HEK293T (cell line): ENCODE results near the gene ZNF821.

ENCODE experiments used
- CTCF ChIA-PET: fragments of 350-600 bp; formaldehyde crosslinking; extraction: SDS; loops from one replicate; lab custom pipeline; 2021; ENCODE audit warnings: antibody characterized with exemption, inconsistent platforms; lab: Yijun Ruan, JAX
- POLR2A ChIA-PET: fragments of 350-600 bp; formaldehyde crosslinking; extraction: SDS; loops from one replicate; lab custom pipeline; 2020; ENCODE audit warnings: antibody characterized with exemption, inconsistent platforms; lab: Yijun Ruan, JAX
- DNase-seq: peaks from one replicate; pipeline ENCODE4 v3.0.0; 2012; ENCODE audit warnings: mixed read lengths; ENCODE audit errors: extremely low spot score
- ARNT ChIP-seq: fragments of 450-650 bp; IDR thresholded peaks from 2 replicates; pipeline ENCODE4 v1.6.1; 2017; ENCODE audit warnings: mild to moderate bottlenecking
- BHLHE40 ChIP-seq: fragments of 450-650 bp; IDR thresholded peaks from 2 replicates; pipeline ENCODE4 v1.6.1; 2016; ENCODE audit warnings: mild to moderate bottlenecking, moderate library complexity, borderline replicate concordance
- CTBP1 ChIP-seq: fragments of 450-650 bp; IDR thresholded peaks from 2 replicates; pipeline ENCODE4 v1.6.1; 2016; ENCODE audit warnings: borderline replicate concordance
- ELF4 ChIP-seq: fragments of 450-650 bp; IDR thresholded peaks from 2 replicates; pipeline ENCODE4 v1.6.1; 2017; ENCODE audit warnings: antibody characterized with exemption
- FOXA1 ChIP-seq: fragments of 450-650 bp; IDR thresholded peaks from 2 replicates; pipeline ENCODE4 v1.6.1; 2016; ENCODE audit warnings: mild to moderate bottlenecking
- FOXK2 ChIP-seq: fragments of 450-650 bp; IDR thresholded peaks from 2 replicates; pipeline ENCODE4 v1.6.1; 2016; ENCODE audit warnings: mild to moderate bottlenecking
- FOXM1 ChIP-seq: fragments of 450-650 bp; IDR thresholded peaks from 2 replicates; pipeline ENCODE4 v1.6.1; 2017; ENCODE audit warnings: mild to moderate bottlenecking, borderline replicate concordance
- HDGF ChIP-seq: fragments of 450-650 bp; IDR thresholded peaks from 2 replicates; pipeline ENCODE4 v1.6.1; 2017; ENCODE audit warnings: antibody characterized with exemption, borderline replicate concordance
- L3MBTL2 ChIP-seq: fragments of 450-650 bp; conservative IDR thresholded peaks from 2 replicates; pipeline ENCODE4 v1.6.1; 2016; ENCODE audit warnings: mild to moderate bottlenecking
- LEF1 ChIP-seq: fragments of 450-650 bp; IDR thresholded peaks from 2 replicates; pipeline ENCODE4 v1.6.1; 2017; ENCODE audit warnings: mild to moderate bottlenecking, borderline replicate concordance
- NFRKB ChIP-seq: fragments of 450-650 bp; IDR thresholded peaks from 2 replicates; pipeline ENCODE4 v1.6.1; 2016; ENCODE audit warnings: mild to moderate bottlenecking, moderate library complexity
- SP1 ChIP-seq: fragments of 450-650 bp; IDR thresholded peaks from 2 replicates; pipeline ENCODE4 v1.6.1; 2017
- SUZ12 ChIP-seq: fragments of 450-650 bp; IDR thresholded peaks from 2 replicates; pipeline ENCODE4 v1.6.1; 2016; ENCODE audit warnings: mild to moderate bottlenecking
- TARDBP ChIP-seq: fragments of 450-650 bp; IDR thresholded peaks from 2 replicates; pipeline ENCODE4 v1.6.1; 2016
- ZNF384 ChIP-seq: fragments of 450-650 bp; IDR thresholded peaks from 2 replicates; pipeline ENCODE4 v1.6.1; 2016
- TF ChIP-seq, protein P1 (sequence below): fragments of 450-650 bp; IDR thresholded peaks from 2 replicates; pipeline ENCODE4 v1.6.1; 2016

Gene ZNF821

DNA sequence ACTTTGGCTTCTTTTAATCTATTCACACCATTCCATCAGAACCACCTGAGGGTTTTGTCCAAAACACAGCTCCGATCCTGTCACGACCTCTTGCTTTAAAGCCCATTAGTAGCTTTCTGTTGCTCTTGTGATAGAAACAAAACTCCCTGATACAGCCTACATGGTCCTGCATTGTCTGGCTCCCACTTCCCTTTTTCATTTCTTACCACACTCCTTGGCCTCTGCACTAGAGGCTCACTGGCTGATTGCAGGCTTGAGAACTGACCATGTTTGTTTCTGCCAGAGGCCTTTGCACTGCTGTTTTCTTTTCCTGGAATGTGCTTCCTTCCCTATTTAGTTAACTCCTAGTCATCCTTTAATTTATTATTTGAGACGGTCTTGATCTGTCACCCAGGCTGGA, 35.1 kb upstream of the ZNF821 start:
- ChIA-PET CTCF (no interaction called here), POLR2A (no interaction called here)
- DNase-seq = no peak
- TF ChIP-seq FOXM1 = no peak
- TF ChIP-seq BHLHE40 = no peak
- no peak for TF ChIP-seq SP1
- TF ChIP-seq SUZ12 = no peak

DNA sequence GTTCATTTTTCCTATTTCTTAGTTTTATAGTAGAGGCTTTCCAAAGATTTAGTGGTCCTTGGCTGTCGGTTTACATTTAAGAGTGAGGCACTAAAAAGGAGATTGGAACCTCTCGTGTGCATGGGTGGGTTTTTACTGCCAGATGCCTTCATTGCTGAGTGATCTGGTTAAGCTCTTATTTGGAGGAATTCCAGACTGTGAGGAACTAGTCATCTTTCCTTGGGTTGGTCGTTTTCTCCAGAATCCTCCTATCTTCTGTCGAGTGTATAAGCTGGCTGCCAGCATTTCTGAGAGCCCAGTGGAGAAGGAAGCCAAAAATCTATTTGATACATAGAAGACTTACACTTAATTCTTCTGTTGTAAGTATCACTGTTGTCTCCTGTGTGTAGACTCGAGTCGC, 33.9 kb upstream of the ZNF821 start:
- ChIA-PET CTCF (no interaction called here), POLR2A (interaction anchor here (1.1 kb wide), 1 partner anchor 11 kb away, joined by 3 read pairs; no protein-coding TSS in a partner anchor)
- TF ChIP-seq NFRKB (no peak), SP1 (no peak), BHLHE40 (no peak), FOXA1 (no peak), TARDBP (no peak), ZNF384 (no peak), ARNT (no peak), SUZ12 (no peak), FOXM1 (no peak), LEF1 (no peak), ELF4 (no peak), HDGF (no peak), CTBP1 (no peak), L3MBTL2 (no peak)
- TF ChIP-seq, protein P1, sequence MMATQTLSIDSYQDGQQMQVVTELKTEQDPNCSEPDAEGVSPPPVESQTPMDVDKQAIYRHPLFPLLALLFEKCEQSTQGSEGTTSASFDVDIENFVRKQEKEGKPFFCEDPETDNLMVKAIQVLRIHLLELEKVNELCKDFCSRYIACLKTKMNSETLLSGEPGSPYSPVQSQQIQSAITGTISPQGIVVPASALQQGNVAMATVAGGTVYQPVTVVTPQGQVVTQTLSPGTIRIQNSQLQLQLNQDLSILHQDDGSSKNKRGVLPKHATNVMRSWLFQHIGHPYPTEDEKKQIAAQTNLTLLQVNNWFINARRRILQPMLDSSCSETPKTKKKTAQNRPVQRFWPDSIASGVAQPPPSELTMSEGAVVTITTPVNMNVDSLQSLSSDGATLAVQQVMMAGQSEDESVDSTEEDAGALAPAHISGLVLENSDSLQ = no peak
- no peak for DNase-seq

DNA sequence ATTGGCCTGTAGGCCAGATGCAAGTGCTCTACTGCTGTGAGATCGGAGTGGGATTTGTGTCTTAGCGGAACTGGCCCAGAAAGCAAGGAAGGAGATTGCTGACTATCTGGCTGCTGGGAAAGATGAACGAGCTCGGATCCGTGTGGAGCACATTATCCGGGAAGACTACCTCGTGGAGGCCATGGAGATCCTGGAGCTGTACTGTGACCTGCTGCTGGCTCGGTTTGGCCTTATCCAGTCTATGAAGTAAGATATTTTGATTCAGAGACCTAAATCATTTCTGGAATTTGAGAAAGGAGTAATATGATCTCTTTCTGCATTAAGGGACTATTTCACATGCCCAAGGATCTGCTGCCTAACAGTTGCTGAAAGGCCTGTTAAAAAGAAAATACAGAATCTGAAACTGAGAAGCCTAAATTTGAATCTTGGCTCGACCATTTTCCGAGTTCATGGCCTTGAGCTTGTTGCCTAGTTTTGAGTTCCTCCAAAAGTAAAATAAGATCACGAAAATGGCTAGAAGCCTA, 32.5 kb upstream of the ZNF821 start:
- no peak for TF ChIP-seq HDGF
- TF ChIP-seq FOXM1 = no peak
- TF ChIP-seq, protein P1 = no peak
- no peak for TF ChIP-seq ELF4
- TF ChIP-seq FOXK2 = no peak
- TF ChIP-seq SUZ12 = no peak
- no peak for TF ChIP-seq CTBP1
- TF ChIP-seq LEF1 = no peak
- TF ChIP-seq BHLHE40 = no peak
- no peak for TF ChIP-seq FOXA1
- no peak for TF ChIP-seq ARNT
- no peak for TF ChIP-seq ZNF384
- TF ChIP-seq TARDBP = no peak
- POLR2A ChIA-PET = no interaction called here
- CTCF ChIA-PET = no interaction called here
- DNase-seq = no peak

DNA sequence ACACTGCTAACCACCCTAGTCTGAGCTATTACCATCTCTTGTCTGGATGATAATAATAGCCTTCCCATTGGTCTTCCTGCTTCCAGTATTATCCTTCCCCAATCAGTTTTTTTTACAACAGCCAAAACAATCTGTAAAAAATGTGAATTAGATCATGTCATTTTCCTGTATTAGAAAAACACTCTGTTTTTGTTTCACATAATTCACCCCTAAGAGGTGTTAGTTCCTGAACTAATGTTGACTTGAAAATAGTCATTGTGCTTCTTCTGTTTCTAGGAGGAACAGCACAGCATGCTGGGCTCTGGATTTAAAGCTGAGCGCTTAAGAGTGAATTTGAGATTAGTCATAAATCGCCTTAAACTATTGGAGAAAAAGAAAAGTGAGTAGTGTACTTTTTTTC, 31.4 kb upstream of the ZNF821 start:
- no peak for TF ChIP-seq ARNT
- TF ChIP-seq BHLHE40 = no peak
- TF ChIP-seq TARDBP = no peak
- no peak for TF ChIP-seq ELF4
- no peak for TF ChIP-seq SP1
- no peak for TF ChIP-seq LEF1
- no peak for TF ChIP-seq CTBP1
- TF ChIP-seq HDGF = no peak
- no peak for TF ChIP-seq ZNF384
- TF ChIP-seq NFRKB = no peak
- TF ChIP-seq FOXA1 = no peak
- no peak for TF ChIP-seq SUZ12
- no peak for TF ChIP-seq FOXM1
- no peak for DNase-seq
- CTCF ChIA-PET = interaction anchor here (0.5 to 0.6 kb wide), 2 partner anchors 33 to 362 kb away, joined by 3 read pairs; no protein-coding TSS in a partner anchor
- POLR2A ChIA-PET = no interaction called here

DNA sequence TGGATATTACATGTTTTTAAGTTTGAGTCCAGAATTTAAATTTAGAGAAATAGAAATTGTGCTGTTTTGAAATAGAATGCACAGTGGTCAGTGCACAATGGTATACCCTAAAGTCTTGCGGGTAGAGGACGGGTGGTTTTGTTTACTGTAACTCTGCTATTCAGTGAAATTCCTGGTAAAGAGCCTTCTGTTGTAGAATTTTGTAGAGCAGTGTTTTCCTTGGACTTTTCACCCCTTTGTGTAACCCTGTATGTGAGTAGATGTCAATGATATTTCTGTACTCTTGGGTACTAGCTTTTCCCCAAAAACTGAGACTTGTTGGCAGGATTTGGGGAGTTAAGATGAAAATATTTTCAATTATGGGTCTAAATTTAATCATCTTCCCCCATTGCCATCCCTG, 30.8 kb upstream of the ZNF821 start:
- TF ChIP-seq SUZ12 (no peak), TARDBP (no peak), FOXA1 (no peak), LEF1 (no peak), HDGF (no peak), ARNT (no peak), BHLHE40 (no peak), SP1 (no peak), NFRKB (no peak), ELF4 (no peak), ZNF384 (no peak), L3MBTL2 (no peak), FOXM1 (no peak), CTBP1 (no peak), FOXK2 (no peak)
- TF ChIP-seq, protein P1 = no peak
- no peak for DNase-seq
- CTCF ChIA-PET = no interaction called here
- POLR2A ChIA-PET = no interaction called here

DNA sequence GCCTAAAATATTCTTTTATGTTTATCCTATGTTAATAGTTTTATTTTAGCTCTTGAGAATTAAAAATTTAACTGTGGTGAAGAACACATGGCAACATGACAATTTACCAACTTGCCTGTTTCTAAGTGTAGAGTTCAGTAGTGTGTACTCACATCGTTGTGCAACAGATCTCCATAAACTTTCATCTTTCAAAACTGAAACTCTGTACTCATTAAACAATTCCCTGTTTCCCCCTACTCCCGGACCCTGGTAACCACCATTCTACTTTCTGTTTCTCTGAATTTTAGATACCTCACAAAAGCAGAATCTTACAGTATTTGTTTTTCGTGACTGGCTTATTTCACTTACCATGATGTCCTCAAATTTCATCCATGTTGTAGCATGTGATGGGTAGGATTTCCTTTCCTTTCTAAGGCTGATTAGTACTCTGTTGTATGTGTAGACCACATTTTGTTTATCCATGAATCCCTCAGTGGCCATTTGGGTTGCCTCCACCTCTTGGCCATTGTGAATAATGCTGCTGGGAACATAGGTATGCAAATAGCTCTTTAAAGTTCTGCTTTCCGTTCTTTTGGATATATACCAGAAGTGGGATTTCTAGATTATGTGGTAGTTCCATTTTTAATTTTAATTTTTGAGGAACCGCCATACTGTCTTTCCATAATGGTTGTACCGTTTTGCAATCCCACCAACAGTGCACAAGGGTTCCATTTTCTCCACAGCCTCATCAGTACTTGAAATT, 28.7 kb upstream of the ZNF821 start:
- ChIA-PET POLR2A (no interaction called here), CTCF (no interaction called here)
- no peak for DNase-seq
- TF ChIP-seq ARNT = no peak
- no peak for TF ChIP-seq L3MBTL2
- TF ChIP-seq LEF1 = no peak
- TF ChIP-seq FOXK2 = no peak
- TF ChIP-seq NFRKB = no peak
- TF ChIP-seq CTBP1 = no peak
- no peak for TF ChIP-seq ELF4
